Upper lobe of left lung (tissue), 4 donors: ENCODE results near the gene ATP11A.

ENCODE experiments used
- EP300 ChIP-seq, 4 donors: sonication (generic); formaldehyde crosslinking; IDR thresholded peaks; one replicate each; pipeline ENCODE4 v1.5.1; 2017; ENCODE audit warnings: antibody characterized with exemption in 4 of 4, control low read depth in 2 of 4
- POLR2A ChIP-seq, 4 donors: fragments of 450-650 bp; IDR thresholded peaks; one replicate each; pipeline ENCODE4 v1.5.1; 2016 to 2017; ENCODE audit warnings: antibody characterized with exemption in 4 of 4, mild to moderate bottlenecking in 2 of 4
- POLR2AphosphoS5 ChIP-seq, 2 donors: sonication (generic); formaldehyde crosslinking; IDR thresholded peaks; one replicate each; pipeline ENCODE4 v1.5.1; 2017; ENCODE audit warnings: antibody characterized with exemption in 2 of 2
- TF ChIP-seq, protein P1 (sequence below), 6 experiments: fragments of 450-650 bp in 4 of 6; fragments of 200-600 bp in 2 of 6; sonication (generic) in 2 of 6; IDR thresholded peaks; one replicate each; pipeline ENCODE4 v1.5.1; 2016 to 2019; ENCODE audit warnings: antibody characterized with exemption in 6 of 6

GRCh38 chr13:112770504-112770903, 80.7 kb downstream of the ATP11A start:
- TF ChIP-seq, protein P1, sequence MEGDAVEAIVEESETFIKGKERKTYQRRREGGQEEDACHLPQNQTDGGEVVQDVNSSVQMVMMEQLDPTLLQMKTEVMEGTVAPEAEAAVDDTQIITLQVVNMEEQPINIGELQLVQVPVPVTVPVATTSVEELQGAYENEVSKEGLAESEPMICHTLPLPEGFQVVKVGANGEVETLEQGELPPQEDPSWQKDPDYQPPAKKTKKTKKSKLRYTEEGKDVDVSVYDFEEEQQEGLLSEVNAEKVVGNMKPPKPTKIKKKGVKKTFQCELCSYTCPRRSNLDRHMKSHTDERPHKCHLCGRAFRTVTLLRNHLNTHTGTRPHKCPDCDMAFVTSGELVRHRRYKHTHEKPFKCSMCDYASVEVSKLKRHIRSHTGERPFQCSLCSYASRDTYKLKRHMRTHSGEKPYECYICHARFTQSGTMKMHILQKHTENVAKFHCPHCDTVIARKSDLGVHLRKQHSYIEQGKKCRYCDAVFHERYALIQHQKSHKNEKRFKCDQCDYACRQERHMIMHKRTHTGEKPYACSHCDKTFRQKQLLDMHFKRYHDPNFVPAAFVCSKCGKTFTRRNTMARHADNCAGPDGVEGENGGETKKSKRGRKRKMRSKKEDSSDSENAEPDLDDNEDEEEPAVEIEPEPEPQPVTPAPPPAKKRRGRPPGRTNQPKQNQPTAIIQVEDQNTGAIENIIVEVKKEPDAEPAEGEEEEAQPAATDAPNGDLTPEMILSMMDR (IDR thresholded peaks at IDR 0.05): no peak
- no peak for TF ChIP-seq POLR2AphosphoS5 (IDR thresholded peaks at IDR 0.05)
- no peak for TF ChIP-seq EP300 (IDR thresholded peaks at IDR 0.05)
- no peak for TF ChIP-seq POLR2A (IDR thresholded peaks at IDR 0.05)
